Superior temporal gyrus (tissue), 1 donor: ENCODE data around the gene CAPN11.
A peak's percentile ranks its signal among the peaks of the same experiment; 100 is the strongest.
"Not testable (repeated sequence)": the region's sequence is repeated elsewhere in the genome, so short reads cannot be mapped to it uniquely, and the experiment has no call there.

Experiments
- DNase-seq: peaks from one replicate; pipeline ENCODE4 v3.0.0-alpha.2; 2016; ENCODE audit errors: extremely low spot score

CAPN11 gene

GRCh38 chr6:44131892-44132291 lies 26.7 kb upstream of the CAPN11 start:
- no peak for DNase-seq

DNA sequence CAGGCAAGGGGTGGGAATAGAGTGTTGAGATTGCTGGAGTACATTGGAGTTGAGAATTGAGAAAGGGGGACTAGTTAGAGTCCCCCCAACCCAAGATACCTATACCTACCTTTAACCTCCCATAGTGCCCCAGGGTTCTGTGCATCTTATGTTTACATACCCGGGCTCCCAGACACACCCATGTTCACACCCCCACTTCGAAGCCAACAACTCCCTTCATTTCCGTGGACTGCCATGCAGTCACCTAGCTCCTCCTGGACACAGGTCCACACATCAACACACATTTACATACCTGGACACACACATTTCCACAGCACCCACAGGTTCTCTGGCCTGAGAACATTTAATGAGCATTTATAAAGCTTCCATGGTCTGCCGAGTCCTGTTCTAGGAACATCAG lies 26.1 kb upstream of the CAPN11 start:
- no peak for DNase-seq

- DNase-seq: peak; percentile 74
Observed at GRCh38 chr6:44133003-44133931, 25.4 kb upstream of the CAPN11 start.

GRCh38 chr6:44133981-44134711 lies 24.5 kb upstream of the CAPN11 start:
- no peak for DNase-seq

DNA sequence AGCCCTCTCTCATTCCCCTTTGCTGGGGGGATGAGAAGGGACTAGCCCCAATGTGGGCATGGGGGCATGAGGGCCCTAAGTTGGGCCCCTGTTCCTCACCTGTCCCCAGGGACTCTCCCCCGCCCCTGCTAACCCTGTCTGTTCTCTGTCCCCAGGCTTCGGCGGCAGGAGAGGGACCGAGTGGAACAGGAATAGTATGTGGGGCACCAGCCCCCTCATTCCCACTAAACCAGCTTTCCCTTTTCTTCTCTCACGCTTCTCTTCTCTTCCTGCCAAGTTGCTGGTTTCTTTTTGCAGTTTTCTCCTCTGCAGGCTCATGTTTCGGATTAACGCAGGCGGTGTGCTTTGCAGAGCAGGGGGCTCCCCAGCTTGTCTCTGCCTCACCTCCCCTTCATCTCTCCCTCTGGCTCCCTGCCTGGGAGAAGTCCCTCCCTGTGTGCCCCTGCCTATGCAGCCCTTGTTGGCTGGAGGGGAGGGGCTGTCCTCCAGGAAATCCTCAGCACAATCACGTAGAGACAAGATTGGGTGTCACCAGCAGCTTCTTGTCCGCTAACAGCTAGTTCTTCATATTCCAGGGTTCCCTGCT lies 23.4 kb upstream of the CAPN11 start:
- DNase-seq: peak; percentile 50

- DNase-seq: no peak
Observed at GRCh38 chr6:44135875-44136274, 22.7 kb upstream of the CAPN11 start.

GRCh38 chr6:44138717-44139350 lies 19.8 kb upstream of the CAPN11 start:
- no peak for DNase-seq

DNA sequence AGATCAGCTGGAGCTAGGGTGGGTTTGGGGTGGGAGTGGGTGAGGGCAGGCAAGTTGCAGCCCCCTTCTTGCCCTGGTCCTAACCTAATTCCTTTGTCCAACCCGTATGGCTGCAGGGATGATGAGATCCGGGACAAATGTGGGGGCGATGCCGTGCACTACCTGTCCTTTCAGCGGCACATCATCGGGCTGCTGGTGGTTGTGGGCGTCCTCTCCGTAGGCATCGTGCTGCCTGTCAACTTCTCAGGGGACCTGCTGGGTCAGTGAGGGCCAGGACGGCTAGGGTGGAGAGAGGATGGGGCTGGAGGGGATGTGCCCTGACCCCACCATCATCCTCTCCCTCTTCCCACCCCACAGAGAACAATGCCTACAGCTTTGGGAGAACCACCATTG lies 19.3 kb upstream of the CAPN11 start:
- DNase-seq: no peak

- DNase-seq: no peak
Observed at GRCh38 chr6:44142835-44143234, 15.8 kb upstream of the CAPN11 start.

- no peak for DNase-seq
Observed at GRCh38 chr6:44143731-44144130, 14.9 kb upstream of the CAPN11 start.

- not testable (repeated sequence) for DNase-seq
Observed at GRCh38 chr6:44144536-44144935, 14.1 kb upstream of the CAPN11 start.

DNA sequence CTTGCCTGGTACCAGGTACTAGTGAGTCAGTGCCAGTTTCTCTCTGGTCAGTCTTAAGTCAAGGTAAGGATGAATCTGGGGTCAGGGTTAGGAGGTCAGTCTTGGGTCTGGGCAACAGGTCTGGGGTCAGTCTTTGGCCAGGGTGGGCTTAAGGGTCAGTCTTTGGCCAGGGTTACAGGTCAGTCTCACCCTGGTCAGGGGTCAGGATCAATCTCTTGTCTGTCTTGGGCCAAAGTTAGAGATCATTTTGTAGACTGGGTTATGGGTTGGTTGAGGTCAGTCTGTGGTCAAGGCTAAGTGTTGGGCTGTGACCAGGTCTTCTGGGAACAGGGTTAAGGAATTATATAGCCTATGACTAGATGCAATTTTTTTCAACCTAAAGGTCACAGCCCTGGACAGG lies 12.8 kb upstream of the CAPN11 start:
- no peak for DNase-seq

GRCh38 chr6:44146685-44147084 lies 11.9 kb upstream of the CAPN11 start:
- DNase-seq: no peak

DNA sequence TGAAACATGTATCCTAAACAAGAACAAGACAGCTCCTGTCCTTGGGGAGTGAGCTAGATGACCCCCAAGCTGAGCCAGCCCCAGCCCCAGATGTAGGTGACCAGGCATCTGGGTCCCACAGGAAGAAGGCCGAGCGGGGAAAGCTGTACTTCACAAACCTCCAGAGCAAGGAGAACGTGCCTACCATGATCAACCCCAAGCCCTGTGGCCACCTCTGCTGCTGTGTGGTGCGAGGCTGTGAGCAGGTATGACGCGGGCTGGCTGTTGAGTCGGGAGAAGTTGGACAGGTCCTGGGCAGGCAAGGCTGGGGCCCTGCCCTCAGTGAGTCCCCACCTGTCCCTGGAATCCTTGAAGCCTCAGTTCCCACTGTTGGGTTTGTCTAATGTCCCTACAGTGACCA lies 11.4 kb upstream of the CAPN11 start:
- DNase-seq: no peak

DNA sequence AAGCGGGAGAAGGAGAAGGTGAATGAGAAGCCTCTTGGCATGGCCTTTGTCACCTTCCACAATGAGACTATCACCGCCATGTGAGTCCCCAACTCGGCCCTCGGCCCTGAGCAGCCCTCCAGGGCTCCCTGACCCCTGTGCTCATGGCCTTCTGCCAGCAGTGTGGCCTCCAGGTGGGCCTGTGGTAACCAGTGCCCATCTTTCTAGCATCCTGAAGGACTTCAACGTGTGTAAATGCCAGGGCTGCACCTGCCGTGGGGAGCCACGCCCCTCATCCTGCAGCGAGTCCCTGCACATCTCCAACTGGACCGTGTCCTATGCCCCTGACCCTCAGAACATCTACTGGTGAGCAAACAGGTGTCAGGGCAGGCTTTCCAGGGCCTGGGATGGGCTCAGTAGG lies 10.3 kb upstream of the CAPN11 start:
- DNase-seq: no peak

DNA sequence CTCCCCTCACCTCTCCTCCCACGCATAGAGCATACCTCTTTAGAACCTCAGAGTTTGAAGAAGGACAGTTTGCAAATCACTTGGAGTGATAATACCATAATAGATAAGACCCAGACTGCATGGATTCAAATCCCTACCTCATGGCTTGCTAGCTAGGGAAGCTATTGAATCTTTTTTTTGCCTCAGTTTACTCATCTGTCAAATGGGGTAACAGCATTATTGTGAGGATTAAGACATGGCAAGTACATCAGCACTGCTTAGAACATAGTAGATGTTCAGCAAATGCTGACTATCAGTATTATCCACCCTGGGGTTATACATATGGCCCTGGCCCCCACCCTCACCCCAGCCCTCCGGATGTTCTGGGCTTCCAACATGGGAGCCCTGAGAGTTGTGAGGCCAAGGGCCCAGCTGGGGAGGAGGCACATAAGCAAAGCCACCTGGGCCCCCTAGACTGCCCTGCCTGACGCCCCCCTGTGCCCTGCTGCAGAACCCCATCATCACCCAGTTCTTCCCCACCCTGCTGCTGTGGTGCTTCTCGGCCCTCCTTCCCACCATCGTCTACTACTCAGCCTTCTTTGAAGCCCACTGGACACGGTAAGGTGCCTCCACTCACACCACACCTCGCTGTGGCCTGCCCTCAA lies 9.1 kb upstream of the CAPN11 start:
- DNase-seq: no peak

DNA sequence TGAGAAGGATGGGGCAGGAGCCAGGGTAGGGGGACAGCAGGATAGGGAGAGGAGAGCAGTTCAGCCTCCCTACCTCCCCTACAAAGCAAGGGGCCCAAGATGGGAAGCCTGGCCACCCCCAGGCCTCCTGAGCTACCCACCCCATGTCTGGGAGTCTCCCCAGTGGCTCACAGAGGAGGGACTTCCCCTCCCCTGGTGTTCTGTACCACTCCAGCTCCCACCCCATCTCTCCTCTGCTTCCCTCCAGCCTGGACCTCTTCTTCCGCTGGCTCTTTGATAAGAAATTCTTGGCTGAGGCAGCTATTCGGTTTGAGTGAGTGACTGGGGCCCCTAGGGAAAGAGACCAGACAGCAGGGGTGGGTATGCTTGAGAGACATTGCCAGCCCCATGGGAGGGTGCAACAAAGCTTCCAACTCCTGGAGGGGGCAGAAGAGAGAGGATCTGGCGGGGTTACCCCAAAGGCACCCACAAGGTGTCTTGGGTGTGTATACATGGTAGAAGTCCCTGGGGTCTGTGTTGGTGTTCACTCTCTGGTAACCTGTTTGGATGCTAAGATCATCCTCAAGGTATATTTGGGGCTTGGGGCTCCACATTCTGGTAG lies 8.2 kb upstream of the CAPN11 start:
- DNase-seq: no peak

DNA sequence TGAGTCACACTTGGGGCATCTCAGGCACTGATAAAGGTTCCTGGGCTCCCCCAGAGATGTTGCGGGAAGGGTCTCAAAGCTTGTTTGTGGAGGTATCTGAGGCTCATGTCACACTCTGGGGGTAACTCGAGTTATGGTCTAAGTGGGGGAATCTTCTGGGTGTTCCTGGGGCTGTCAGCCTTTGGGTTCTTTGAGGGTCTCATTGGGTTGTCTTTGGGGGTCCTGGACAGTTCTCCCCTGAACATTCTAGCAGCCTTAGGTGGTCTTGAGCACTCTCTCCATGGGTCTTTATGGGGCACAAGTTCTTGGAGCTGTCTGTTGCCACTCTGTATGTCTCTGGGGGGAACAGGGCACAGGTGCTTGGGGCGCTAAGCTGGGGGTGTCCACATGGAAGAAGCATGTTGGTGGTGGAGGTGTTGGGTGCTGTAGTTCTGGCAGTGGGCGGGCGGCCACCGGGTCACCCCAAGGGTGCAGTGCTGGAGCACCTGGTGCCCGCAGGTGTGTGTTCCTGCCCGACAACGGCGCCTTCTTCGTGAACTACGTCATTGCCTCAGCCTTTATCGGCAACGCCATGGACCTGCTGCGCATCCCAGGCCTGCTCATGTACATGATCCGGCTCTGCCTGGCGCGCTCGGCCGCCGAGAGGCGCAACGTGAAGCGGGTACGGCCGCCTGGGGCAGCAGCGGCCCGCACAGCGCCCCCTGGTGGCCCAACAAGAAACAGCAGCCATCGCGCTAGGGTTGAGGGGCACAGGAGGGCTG lies 7.1 kb upstream of the CAPN11 start:
- peak; percentile 67 for DNase-seq

- DNase-seq: no peak
Observed at GRCh38 chr6:44152109-44152461, 6.5 kb upstream of the CAPN11 start.

- DNase-seq: no peak
Observed at GRCh38 chr6:44152533-44152932, 6.1 kb upstream of the CAPN11 start.

DNA sequence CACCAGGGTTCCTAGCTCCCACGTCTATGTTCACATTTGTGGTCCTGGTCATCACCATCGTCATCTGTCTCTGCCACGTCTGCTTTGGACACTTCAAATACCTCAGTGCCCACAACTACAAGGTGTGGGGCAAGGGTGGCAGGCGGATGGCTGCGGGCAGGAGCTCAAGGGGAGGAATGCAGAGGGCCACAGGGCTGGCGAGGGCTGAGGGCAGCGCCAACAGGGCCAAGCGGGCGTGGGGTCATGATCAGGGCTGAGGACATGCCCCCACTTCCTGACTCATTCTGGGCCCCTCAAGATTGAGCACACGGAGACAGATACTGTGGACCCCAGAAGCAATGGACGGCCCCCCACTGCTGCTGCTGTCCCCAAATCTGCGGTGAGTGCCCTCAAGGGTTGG lies 4.6 kb upstream of the CAPN11 start:
- DNase-seq: no peak
